ENCODE results near the gene CACNA2D4. TPM values are rescaled to one million over a fixed set of nuclear protein-coding genes. Genes with fewer than 3 reads are reported as not detected.

Gene CACNA2D4
- total and polyA plus RNA-seq, 11 donors: 0.10 to 9.0 (median 1.2) TPM

- intact Hi-C loops (cut with DNase I): no loop called here
- H3K27me3 ChIP-seq: peaks cover 0 to 41% (median 9%) of the 10 kb centered on the region in 9 donors
Observed at GRCh38 chr12:1864867-1865266, 53.6 kb downstream of the CACNA2D4 start.

GRCh38 chr12:1864456-1864855, 54.0 kb downstream of the CACNA2D4 start:
- DNase-seq (no peak), ATAC-seq (no peak)
- 43 to 53% (median 47%) methylated on average over 27 of the region's 27 CpGs for WGBS, 4 donors
- Histone ChIP-seq H3K4me3 (no peak overlapping the region), H3K9me3 (peaks cover 0 to 7% (median 0%) of the 10 kb centered on the region in 12 donors), H3K27me3 (peaks cover 0 to 41% (median 9%) of the 10 kb centered on the region in 9 donors), H3K4me1 (no peaks in the 10 kb centered on the region), H3K36me3 (no peaks in the 10 kb centered on the region), H3K27ac (no peak overlapping the region)
- intact Hi-C loops (cut with DNase I): no loop called here
- TF ChIP-seq CTCF (IDR thresholded peaks at IDR 0.05) (no peak), POLR2A (IDR thresholded peaks at IDR 0.05) (no peak)

More at GRCh38 chr12:1864867-1865266, 53.6 kb downstream of the CACNA2D4 start:
- 49 to 63% (median 55%) methylated on average over 17 to 37 of the region's 37 CpGs for WGBS, 4 donors
- Histone ChIP-seq H3K4me3 (no peak overlapping the region), H3K27ac (no peak overlapping the region), H3K36me3 (no peaks in the 10 kb centered on the region), H3K4me1 (no peaks in the 10 kb centered on the region), H3K9me3 (peaks cover 0 to 7% (median 0%) of the 10 kb centered on the region in 12 donors)
- ATAC-seq (no peak), DNase-seq (no peak)
- no peak for TF ChIP-seq CTCF (IDR thresholded peaks at IDR 0.05)
- no peak for TF ChIP-seq POLR2A (IDR thresholded peaks at IDR 0.05)

- 84 to 92% (median 89%) methylated on average over 16 of the region's 16 CpGs for WGBS, 4 donors
- TF ChIP-seq CTCF (IDR thresholded peaks at IDR 0.05): no peak
- no peak for TF ChIP-seq POLR2A (IDR thresholded peaks at IDR 0.05)
- DNase-seq (no peak), ATAC-seq (no peak)
- intact Hi-C loops (cut with DNase I): no loop called here
- H3K27me3 ChIP-seq: peaks cover 0 to 41% (median 9%) of the 10 kb centered on the region in 9 donors
- H3K4me3 ChIP-seq: no peak overlapping the region
- H3K36me3 ChIP-seq: no peaks in the 10 kb centered on the region
- H3K9me3 ChIP-seq: peaks cover 0 to 7% (median 0%) of the 10 kb centered on the region in 12 donors
- no peak overlapping the region for H3K27ac ChIP-seq
- H3K4me1 ChIP-seq: no peaks in the 10 kb centered on the region
Observed at GRCh38 chr12:1863823-1864222, 54.6 kb downstream of the CACNA2D4 start.

- H3K9me3 ChIP-seq: peaks cover 0 to 4% (median 0%) of the 10 kb centered on the region in 12 donors
- no peaks in the 10 kb centered on the region for H3K4me1 ChIP-seq
- no peak overlapping the region for H3K27ac ChIP-seq
- no peak overlapping the region for H3K4me3 ChIP-seq
- TF ChIP-seq CTCF (IDR thresholded peaks at IDR 0.05) (no peak), POLR2A (IDR thresholded peaks at IDR 0.05) (no peak)
- peaks cover 0 to 36% (median 9%) of the 10 kb centered on the region in 9 donors for H3K27me3 ChIP-seq
- H3K36me3 ChIP-seq: no peaks in the 10 kb centered on the region
- intact Hi-C loops (cut with DNase I): no loop called here
- DNase-seq (no peak), ATAC-seq (no peak)
Observed at GRCh38 chr12:1862973-1863372, 55.5 kb downstream of the CACNA2D4 start.

Data from heart left ventricle (tissue), 16 donors.